MCF 10A (cell line): Measurements from ENCODE around the gene PPEF1. TPM values are rescaled to one million over a fixed set of nuclear protein-coding genes. Genes with fewer than 3 reads are reported as not detected.

Experiments
- BruUV-seq: library from RNA; stranded (reverse); fragments of 400-500 nt; replicated peaks from 2 replicates; lab custom pipeline; 2021; lab: Mats Ljungman, UMichigan
- CTCF ChIA-PET: fragments of 300-600 bp; sonication (Branson Sonifier 250); formaldehyde crosslinking; extraction: SDS; loops from one replicate; lab custom pipeline; 2021; ENCODE audit warnings: antibody characterized with exemption, inconsistent platforms; lab: Yijun Ruan, JAX
- POLR2A ChIA-PET: fragments of 300-600, 350-650 bp; sonication (Branson Sonifier 250); formaldehyde crosslinking; extraction: SDS; loops from one replicate; lab custom pipeline; 2020; ENCODE audit warnings: antibody characterized with exemption, inconsistent platforms; lab: Yijun Ruan, JAX
- DNase-seq: peaks from one replicate; pipeline ENCODE4 v3.0.0-alpha.2; 2018; ENCODE audit not compliant: unreplicated experiment
- H3K27ac Mint-ChIP-seq: one replicate; pipeline ENCODE4 v1.8.0; 2022; ENCODE audit warnings: mild to moderate bottlenecking, low read depth, mixed read lengths; ENCODE audit not compliant: unreplicated experiment
- H3K27me3 Mint-ChIP-seq: one replicate; pipeline ENCODE4 v1.8.0; 2022; ENCODE audit warnings: mixed read lengths; ENCODE audit not compliant: insufficient read depth, unreplicated experiment
- H3K36me3 Mint-ChIP-seq: one replicate; pipeline ENCODE4 v1.8.0; 2022; ENCODE audit warnings: mild to moderate bottlenecking, moderate library complexity, mixed read lengths; ENCODE audit not compliant: insufficient read depth, unreplicated experiment
- H3K4me1 Mint-ChIP-seq: one replicate; pipeline ENCODE4 v1.8.0; 2022; ENCODE audit warnings: mixed read lengths; ENCODE audit not compliant: insufficient read depth, unreplicated experiment
- H3K4me3 Mint-ChIP-seq: one replicate; pipeline ENCODE4 v1.8.0; 2022; ENCODE audit warnings: mild to moderate bottlenecking, moderate library complexity, mixed read lengths; ENCODE audit not compliant: unreplicated experiment
- H3K9me3 Mint-ChIP-seq: one replicate; pipeline ENCODE4 v1.8.0; 2022; ENCODE audit warnings: mixed read lengths; ENCODE audit not compliant: unreplicated experiment
- intact Hi-C: fragments of 100-400 bp; cut with micrococcal nuclease; formaldehyde crosslinking; loops from 2 replicates; pipeline ENCODE4 v1.14.1; 2022
- total RNA-seq: library from RNA; stranded (reverse); gene quantifications from 2 replicates; pipeline ENCODE4 v1.2.3, GENCODE V29; 2022
- TF ChIP-seq, protein P1 (sequence below): fragments of 200-600 bp; IDR thresholded peaks from one replicate; pipeline ENCODE4 v1.8.0; 2022; ENCODE audit warnings: antibody characterized with exemption, mild to moderate bottlenecking; ENCODE audit not compliant: unreplicated experiment

The PPEF1 gene
- total RNA-seq, 1 experiment from 2014 or later = 1.0 TPM

GRCh38 chrX:18874560-18875255, 167.3 kb downstream of the PPEF1 start:
- Mint-ChIP-seq H3K36me3 (peaks cover 5% of the 10 kb centered on the region), H3K4me3 (no peak overlapping the region), H3K9me3 (no peaks in the 10 kb centered on the region), H3K4me1 (peaks cover 5% of the 10 kb centered on the region), H3K27ac (no peak overlapping the region), H3K27me3 (no peaks in the 10 kb centered on the region)
- CTCF ChIA-PET = interaction anchor here (0.6 to 0.9 kb wide), 2 partner anchors 12 to 370 kb away, joined by 3 read pairs; no protein-coding TSS in a partner anchor
- DNase-seq = no peak
- TF ChIP-seq, protein P1, sequence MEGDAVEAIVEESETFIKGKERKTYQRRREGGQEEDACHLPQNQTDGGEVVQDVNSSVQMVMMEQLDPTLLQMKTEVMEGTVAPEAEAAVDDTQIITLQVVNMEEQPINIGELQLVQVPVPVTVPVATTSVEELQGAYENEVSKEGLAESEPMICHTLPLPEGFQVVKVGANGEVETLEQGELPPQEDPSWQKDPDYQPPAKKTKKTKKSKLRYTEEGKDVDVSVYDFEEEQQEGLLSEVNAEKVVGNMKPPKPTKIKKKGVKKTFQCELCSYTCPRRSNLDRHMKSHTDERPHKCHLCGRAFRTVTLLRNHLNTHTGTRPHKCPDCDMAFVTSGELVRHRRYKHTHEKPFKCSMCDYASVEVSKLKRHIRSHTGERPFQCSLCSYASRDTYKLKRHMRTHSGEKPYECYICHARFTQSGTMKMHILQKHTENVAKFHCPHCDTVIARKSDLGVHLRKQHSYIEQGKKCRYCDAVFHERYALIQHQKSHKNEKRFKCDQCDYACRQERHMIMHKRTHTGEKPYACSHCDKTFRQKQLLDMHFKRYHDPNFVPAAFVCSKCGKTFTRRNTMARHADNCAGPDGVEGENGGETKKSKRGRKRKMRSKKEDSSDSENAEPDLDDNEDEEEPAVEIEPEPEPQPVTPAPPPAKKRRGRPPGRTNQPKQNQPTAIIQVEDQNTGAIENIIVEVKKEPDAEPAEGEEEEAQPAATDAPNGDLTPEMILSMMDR = no peak
- POLR2A ChIA-PET = interaction anchor here (0.6 kb wide), 1 partner anchor 441 kb away, joined by 3 read pairs; no protein-coding TSS in a partner anchor
- intact Hi-C loops = loop anchor here (5.0 kb wide), 1 partner anchor 172 kb away; no protein-coding TSS in a partner anchor
- no TSS peak for BruUV-seq

GRCh38 chrX:18875256-18875878, 167.9 kb downstream of the PPEF1 start:
- TF ChIP-seq, protein P1 = no peak
- ChIA-PET POLR2A (interaction anchor here (0.6 kb wide), 1 partner anchor 442 kb away, joined by 3 read pairs; no protein-coding TSS in a partner anchor), CTCF (interaction anchor here (0.6 to 0.9 kb wide), 2 partner anchors 12 to 371 kb away, joined by 3 read pairs; no protein-coding TSS in a partner anchor)
- H3K4me1 Mint-ChIP-seq = peaks cover 5% of the 10 kb centered on the region
- no peaks in the 10 kb centered on the region for H3K27me3 Mint-ChIP-seq
- H3K9me3 Mint-ChIP-seq = no peaks in the 10 kb centered on the region
- peaks cover 5% of the 10 kb centered on the region for H3K36me3 Mint-ChIP-seq
- intact Hi-C loops = no loop called here
- no peak overlapping the region for H3K4me3 Mint-ChIP-seq
- no peak overlapping the region for H3K27ac Mint-ChIP-seq
- DNase-seq = no peak
- BruUV-seq = no TSS peak

DNA sequence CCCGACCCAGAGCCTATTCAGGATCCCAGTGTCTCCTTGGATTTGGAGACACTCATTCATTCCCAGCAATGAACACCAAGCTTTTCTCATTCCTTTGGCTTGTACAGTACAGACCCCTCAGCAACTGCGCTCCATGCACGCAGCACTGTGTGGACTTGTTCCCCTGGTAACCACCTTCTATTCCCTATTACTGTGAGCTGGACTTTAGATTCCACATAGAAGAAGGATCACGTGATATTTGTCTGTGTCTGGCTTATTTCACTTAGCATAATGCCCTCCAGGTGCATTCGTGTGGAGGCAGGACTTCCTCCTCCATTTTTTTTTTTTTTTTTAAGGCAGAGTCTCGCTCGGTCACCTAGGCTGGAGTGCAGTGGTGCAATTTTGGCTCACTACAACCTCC, 170.0 kb downstream of the PPEF1 start:
- no peak for DNase-seq
- Mint-ChIP-seq H3K36me3 (peaks cover 10% of the 10 kb centered on the region), H3K4me3 (no peak overlapping the region), H3K9me3 (peaks cover 5% of the 10 kb centered on the region), H3K4me1 (peaks cover 5% of the 10 kb centered on the region), H3K27ac (no peak overlapping the region), H3K27me3 (no peaks in the 10 kb centered on the region)
- BruUV-seq = no TSS peak
- intact Hi-C loops = no loop called here
- CTCF ChIA-PET = no interaction called here
- POLR2A ChIA-PET = no interaction called here
- TF ChIP-seq, protein P1 = no peak

Other genes with a start within 250 kb of the PPEF1 start
- gene RS1, start 35.5 kb upstream of the PPEF1 start, total RNA-seq = not detected in 2 replicates